GM12801 (cell line): ENCODE results near the gene IL15.

Source experiments
- CTCF ChIP-seq: IDR thresholded peaks from one replicate; pipeline ENCODE4 v1.5.1; 2011; ENCODE audit warnings: control low read depth; ENCODE audit not compliant: insufficient read length; ENCODE audit errors: extremely low read depth

IL15 gene

GRCh38 chr4:141705747-141706377 lies 69.5 kb downstream of the IL15 start:
- no peak for TF ChIP-seq CTCF

GRCh38 chr4:141706445-141706844 lies 70.1 kb downstream of the IL15 start:
- no peak for TF ChIP-seq CTCF

GRCh38 chr4:141711211-141711610 lies 74.8 kb downstream of the IL15 start:
- no peak for TF ChIP-seq CTCF

GRCh38 chr4:141713185-141713584 lies 76.8 kb downstream of the IL15 start:
- no peak for TF ChIP-seq CTCF

- no peak for TF ChIP-seq CTCF
Measured at GRCh38 chr4:141713771-141714445, 77.5 kb downstream of the IL15 start.

- no peak for TF ChIP-seq CTCF
Measured at GRCh38 chr4:141719585-141719984, 83.2 kb downstream of the IL15 start.

- no peak for TF ChIP-seq CTCF
Measured at GRCh38 chr4:141721174-141721573, 84.8 kb downstream of the IL15 start.
